Liver (tissue), 9 donors: Measurements from ENCODE around the gene PES1. TPM values are rescaled to one million over a fixed set of nuclear protein-coding genes. Genes with fewer than 3 reads are reported as not detected.

Experiments used
- DNase-seq: peaks from one replicate; pipeline ENCODE4 v3.0.0-alpha.2; 2017; ENCODE audit warnings: low spot score
- H3K27ac ChIP-seq, 2 donors: one replicate each; pipeline ENCODE4 v1.7.0; 2013; ENCODE audit warnings: inconsistent platforms in 2 of 2, low read length in 2 of 2, control low read depth in 1 of 2, low read depth in 1 of 2, mild to moderate bottlenecking in 1 of 2
- H3K27me3 ChIP-seq, 4 donors: one replicate each; pipeline versions ENCODE4 v1.6.1 to v1.7.0; 2013; ENCODE audit warnings: low read length in 3 of 4, inconsistent platforms in 1 of 4, mild to moderate bottlenecking in 1 of 4, moderate library complexity in 1 of 4; ENCODE audit not compliant: control insufficient read depth in 4 of 4, insufficient read depth in 4 of 4
- H3K36me3 ChIP-seq, 4 donors: one replicate each; pipeline versions ENCODE4 v1.6.1 to v1.7.0; 2013; ENCODE audit warnings: low read length in 3 of 4, mild to moderate bottlenecking in 3 of 4, low read depth in 1 of 4, moderate library complexity in 1 of 4; ENCODE audit not compliant: control insufficient read depth in 4 of 4, insufficient read depth in 3 of 4
- H3K4me1 ChIP-seq, 4 donors: one replicate each; pipeline versions ENCODE4 v1.6.1 to v1.7.0; 2013; ENCODE audit warnings: low read length in 3 of 4, mild to moderate bottlenecking in 3 of 4, moderate library complexity in 1 of 4; ENCODE audit not compliant: control insufficient read depth in 4 of 4, insufficient read depth in 4 of 4
- H3K4me3 ChIP-seq, 3 donors: one replicate each; pipeline versions ENCODE4 v1.6.1 to v1.7.0; 2013; ENCODE audit warnings: low read length in 3 of 3, control low read depth in 1 of 3, low read depth in 1 of 3, mild to moderate bottlenecking in 1 of 3
- H3K9ac ChIP-seq, 2 donors: one replicate each; pipeline ENCODE4 v1.7.0; 2013; ENCODE audit warnings: low read length in 2 of 2, mild to moderate bottlenecking in 2 of 2, moderate library complexity in 2 of 2, control low read depth in 1 of 2, low read depth in 1 of 2
- H3K9me3 ChIP-seq, 4 donors: one replicate each; pipeline versions ENCODE4 v1.6.1 to v1.7.0; 2013; ENCODE audit warnings: low read length in 3 of 4; ENCODE audit not compliant: control insufficient read depth in 4 of 4
- EGR1 ChIP-seq, 2 donors: IDR thresholded peaks; 2 replicates each; pipeline ENCODE4 v1.6.1; 2016 to 2018; ENCODE audit warnings: antibody characterized with exemption in 2 of 2, low read depth in 2 of 2
- FOXA1 ChIP-seq: IDR thresholded peaks from 2 replicates; pipeline ENCODE4 v1.6.1; 2016; ENCODE audit warnings: antibody characterized with exemption
- FOXA2 ChIP-seq: IDR thresholded peaks from 2 replicates; pipeline ENCODE4 v1.6.1; 2016; ENCODE audit warnings: antibody characterized with exemption
- HNF4A ChIP-seq, 2 donors: conservative IDR thresholded peaks; 2 replicates each; pipeline ENCODE4 v1.6.1; 2016; ENCODE audit warnings: antibody characterized with exemption in 2 of 2, mild to moderate bottlenecking in 2 of 2
- HNF4G ChIP-seq: IDR thresholded peaks from 2 replicates; pipeline ENCODE4 v1.6.1; 2016; ENCODE audit warnings: antibody characterized with exemption
- JUND ChIP-seq, 2 donors: IDR thresholded peaks; 2 replicates each; pipeline ENCODE4 v1.6.1; 2016; ENCODE audit warnings: antibody characterized with exemption in 2 of 2
- RAD21 ChIP-seq, 2 donors: IDR thresholded peaks; 2 replicates each; pipeline ENCODE4 v1.6.1; 2016; ENCODE audit warnings: antibody characterized with exemption in 2 of 2, mild to moderate bottlenecking in 2 of 2
- RXRA ChIP-seq, 2 donors: IDR thresholded peaks; 2 replicates each; pipeline ENCODE4 v1.6.1; 2017 to 2018; ENCODE audit warnings: antibody characterized with exemption in 2 of 2, mild to moderate bottlenecking in 1 of 2
- SP1 ChIP-seq: IDR thresholded peaks from 2 replicates; pipeline ENCODE4 v1.6.1; 2018; ENCODE audit warnings: antibody characterized with exemption, mild to moderate bottlenecking
- TAF1 ChIP-seq: conservative IDR thresholded peaks from 2 replicates; pipeline ENCODE4 v1.6.1; 2016; ENCODE audit warnings: antibody characterized with exemption, mild to moderate bottlenecking
- YY1 ChIP-seq: IDR thresholded peaks from 2 replicates; pipeline ENCODE4 v1.6.1; 2016; ENCODE audit warnings: antibody characterized with exemption, mild to moderate bottlenecking
- WGBS: extraction: QIAGEN DNeasy Blood & Tissue Kit; methylation state at CpG from one replicate; pipeline ENCODE4 v1.1.7; 2013; 5-methylcytosine and 5-hydroxymethylcytosine counted together
- polyA plus RNA-seq, 2 donors: library from polyadenylated mRNA; stranded (reverse) in 1 of 2; unstranded in 1 of 2; fragments of 200-250 nt in 1 of 2; fragments of >200 nt in 1 of 2; fragmentation: Nextera tagmentation in 1 of 2; extraction: Ambion mirVana in 1 of 2; gene quantifications; one replicate each; pipeline versions ENCODE4 v1.2.1 to v1.2.3, GENCODE V29; 2013 to 2015
- total RNA-seq, 2 donors: library from RNA; depleted of rRNA; stranded (reverse); fragments of >200 nt; gene quantifications; one replicate each; pipeline ENCODE4 v1.2.3, GENCODE V29; 2014
- TF ChIP-seq, protein P1 (sequence below): IDR thresholded peaks from 2 replicates; pipeline ENCODE4 v1.6.1; 2016; ENCODE audit warnings: antibody characterized with exemption
- TF ChIP-seq, protein P2 (sequence below): IDR thresholded peaks from 2 replicates; pipeline ENCODE4 v1.6.1; 2016; ENCODE audit warnings: antibody characterized with exemption, mild to moderate bottlenecking
- TF ChIP-seq, protein P3 (sequence below): IDR thresholded peaks from 2 replicates; pipeline ENCODE4 v1.6.1; 2016; ENCODE audit warnings: antibody characterized with exemption
- TF ChIP-seq, protein P4 (sequence below): IDR thresholded peaks from 2 replicates; pipeline ENCODE4 v1.6.1; 2016; ENCODE audit warnings: antibody characterized with exemption
- TF ChIP-seq, protein P5 (sequence below): fragments of 150-350 bp; IDR thresholded peaks from 2 replicates; pipeline ENCODE4 v1.5.1; 2017; ENCODE audit warnings: improper control_type of control experiment, low read depth, low read length; ENCODE audit not compliant: missing input control
- donor health status: healthy.
- donor health status: healthy.
- donor health status: healthy.
- donor health status: healthy.
- donor health status: healthy.

Gene PES1
- total and polyA plus RNA-seq, 4 donors = 20.0 to 33.1 (median 22.3) TPM

DNA sequence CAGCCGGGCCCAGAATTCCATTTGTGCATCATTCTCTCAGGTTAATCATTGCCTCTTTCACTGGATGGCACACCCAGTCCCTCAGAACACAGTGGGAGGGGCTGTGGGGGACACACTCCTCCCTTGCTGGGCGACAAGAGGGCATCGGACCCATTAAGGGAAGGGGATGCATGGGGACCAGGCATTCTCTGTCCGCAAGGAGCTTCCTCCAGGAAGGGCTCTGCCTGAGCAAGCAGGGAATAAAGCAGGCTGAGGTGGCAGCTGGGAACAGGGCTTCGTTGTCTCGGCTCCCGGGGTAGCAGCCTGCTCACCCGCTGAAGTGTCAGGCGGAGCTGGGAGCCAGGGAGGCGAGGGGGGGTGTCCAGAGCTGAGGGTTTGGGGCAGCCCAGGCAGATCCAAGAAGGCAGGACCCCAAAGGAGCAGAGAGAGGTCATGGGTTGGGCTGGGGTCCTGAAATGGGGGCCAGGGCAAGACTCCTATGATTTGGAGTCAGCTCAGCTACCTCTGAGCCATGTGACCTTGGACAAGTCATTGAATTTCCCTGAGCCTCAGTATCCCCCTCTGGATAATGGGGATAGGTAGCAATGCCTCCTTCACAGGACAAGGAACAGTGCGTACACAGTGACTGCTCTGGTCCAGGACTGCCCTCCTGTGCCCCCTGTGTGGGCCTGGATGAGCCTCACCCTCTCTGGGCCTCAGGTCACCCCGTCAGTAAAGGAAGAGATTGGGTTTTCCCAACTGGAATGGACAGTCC is 18.7 kb downstream of the PES1 start:
- H3K4me1 ChIP-seq = peaks cover 23 to 31% (median 26%) of the 10 kb centered on the region in 4 donors
- peaks cover 5 to 26% (median 14%) of the 10 kb centered on the region in 4 donors for H3K36me3 ChIP-seq
- WGBS = 32% methylated on average over 12 of the region's 12 CpGs
- no peaks in the 10 kb centered on the region for H3K9me3 ChIP-seq
- TF ChIP-seq, protein P1, sequence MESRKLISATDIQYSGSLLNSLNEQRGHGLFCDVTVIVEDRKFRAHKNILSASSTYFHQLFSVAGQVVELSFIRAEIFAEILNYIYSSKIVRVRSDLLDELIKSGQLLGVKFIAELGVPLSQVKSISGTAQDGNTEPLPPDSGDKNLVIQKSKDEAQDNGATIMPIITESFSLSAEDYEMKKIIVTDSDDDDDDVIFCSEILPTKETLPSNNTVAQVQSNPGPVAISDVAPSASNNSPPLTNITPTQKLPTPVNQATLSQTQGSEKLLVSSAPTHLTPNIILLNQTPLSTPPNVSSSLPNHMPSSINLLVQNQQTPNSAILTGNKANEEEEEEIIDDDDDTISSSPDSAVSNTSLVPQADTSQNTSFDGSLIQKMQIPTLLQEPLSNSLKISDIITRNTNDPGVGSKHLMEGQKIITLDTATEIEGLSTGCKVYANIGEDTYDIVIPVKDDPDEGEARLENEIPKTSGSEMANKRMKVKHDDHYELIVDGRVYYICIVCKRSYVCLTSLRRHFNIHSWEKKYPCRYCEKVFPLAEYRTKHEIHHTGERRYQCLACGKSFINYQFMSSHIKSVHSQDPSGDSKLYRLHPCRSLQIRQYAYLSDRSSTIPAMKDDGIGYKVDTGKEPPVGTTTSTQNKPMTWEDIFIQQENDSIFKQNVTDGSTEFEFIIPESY = no peak
- TF ChIP-seq SP1 (no peak), YY1 (no peak), FOXA1 (no peak), RXRA (IDR thresholded peaks at IDR 0.05) (no peak), HNF4G (no peak), RAD21 (IDR thresholded peaks at IDR 0.05) (no peak), TAF1 (no peak), JUND (IDR thresholded peaks at IDR 0.05) (no peak), EGR1 (IDR thresholded peaks at IDR 0.05; ENCODE audit: low read depth in 2 of 2) (no peak), FOXA2 (no peak), HNF4A (conservative IDR thresholded peaks at IDR 0.05) (no peak)
- TF ChIP-seq, protein P2, sequence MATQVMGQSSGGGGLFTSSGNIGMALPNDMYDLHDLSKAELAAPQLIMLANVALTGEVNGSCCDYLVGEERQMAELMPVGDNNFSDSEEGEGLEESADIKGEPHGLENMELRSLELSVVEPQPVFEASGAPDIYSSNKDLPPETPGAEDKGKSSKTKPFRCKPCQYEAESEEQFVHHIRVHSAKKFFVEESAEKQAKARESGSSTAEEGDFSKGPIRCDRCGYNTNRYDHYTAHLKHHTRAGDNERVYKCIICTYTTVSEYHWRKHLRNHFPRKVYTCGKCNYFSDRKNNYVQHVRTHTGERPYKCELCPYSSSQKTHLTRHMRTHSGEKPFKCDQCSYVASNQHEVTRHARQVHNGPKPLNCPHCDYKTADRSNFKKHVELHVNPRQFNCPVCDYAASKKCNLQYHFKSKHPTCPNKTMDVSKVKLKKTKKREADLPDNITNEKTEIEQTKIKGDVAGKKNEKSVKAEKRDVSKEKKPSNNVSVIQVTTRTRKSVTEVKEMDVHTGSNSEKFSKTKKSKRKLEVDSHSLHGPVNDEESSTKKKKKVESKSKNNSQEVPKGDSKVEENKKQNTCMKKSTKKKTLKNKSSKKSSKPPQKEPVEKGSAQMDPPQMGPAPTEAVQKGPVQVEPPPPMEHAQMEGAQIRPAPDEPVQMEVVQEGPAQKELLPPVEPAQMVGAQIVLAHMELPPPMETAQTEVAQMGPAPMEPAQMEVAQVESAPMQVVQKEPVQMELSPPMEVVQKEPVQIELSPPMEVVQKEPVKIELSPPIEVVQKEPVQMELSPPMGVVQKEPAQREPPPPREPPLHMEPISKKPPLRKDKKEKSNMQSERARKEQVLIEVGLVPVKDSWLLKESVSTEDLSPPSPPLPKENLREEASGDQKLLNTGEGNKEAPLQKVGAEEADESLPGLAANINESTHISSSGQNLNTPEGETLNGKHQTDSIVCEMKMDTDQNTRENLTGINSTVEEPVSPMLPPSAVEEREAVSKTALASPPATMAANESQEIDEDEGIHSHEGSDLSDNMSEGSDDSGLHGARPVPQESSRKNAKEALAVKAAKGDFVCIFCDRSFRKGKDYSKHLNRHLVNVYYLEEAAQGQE = no peak
- TF ChIP-seq, protein P3, sequence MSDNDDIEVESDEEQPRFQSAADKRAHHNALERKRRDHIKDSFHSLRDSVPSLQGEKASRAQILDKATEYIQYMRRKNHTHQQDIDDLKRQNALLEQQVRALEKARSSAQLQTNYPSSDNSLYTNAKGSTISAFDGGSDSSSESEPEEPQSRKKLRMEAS = no peak
- TF ChIP-seq, protein P4, sequence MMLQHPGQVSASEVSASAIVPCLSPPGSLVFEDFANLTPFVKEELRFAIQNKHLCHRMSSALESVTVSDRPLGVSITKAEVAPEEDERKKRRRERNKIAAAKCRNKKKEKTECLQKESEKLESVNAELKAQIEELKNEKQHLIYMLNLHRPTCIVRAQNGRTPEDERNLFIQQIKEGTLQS = no peak
- TF ChIP-seq, protein P5, sequence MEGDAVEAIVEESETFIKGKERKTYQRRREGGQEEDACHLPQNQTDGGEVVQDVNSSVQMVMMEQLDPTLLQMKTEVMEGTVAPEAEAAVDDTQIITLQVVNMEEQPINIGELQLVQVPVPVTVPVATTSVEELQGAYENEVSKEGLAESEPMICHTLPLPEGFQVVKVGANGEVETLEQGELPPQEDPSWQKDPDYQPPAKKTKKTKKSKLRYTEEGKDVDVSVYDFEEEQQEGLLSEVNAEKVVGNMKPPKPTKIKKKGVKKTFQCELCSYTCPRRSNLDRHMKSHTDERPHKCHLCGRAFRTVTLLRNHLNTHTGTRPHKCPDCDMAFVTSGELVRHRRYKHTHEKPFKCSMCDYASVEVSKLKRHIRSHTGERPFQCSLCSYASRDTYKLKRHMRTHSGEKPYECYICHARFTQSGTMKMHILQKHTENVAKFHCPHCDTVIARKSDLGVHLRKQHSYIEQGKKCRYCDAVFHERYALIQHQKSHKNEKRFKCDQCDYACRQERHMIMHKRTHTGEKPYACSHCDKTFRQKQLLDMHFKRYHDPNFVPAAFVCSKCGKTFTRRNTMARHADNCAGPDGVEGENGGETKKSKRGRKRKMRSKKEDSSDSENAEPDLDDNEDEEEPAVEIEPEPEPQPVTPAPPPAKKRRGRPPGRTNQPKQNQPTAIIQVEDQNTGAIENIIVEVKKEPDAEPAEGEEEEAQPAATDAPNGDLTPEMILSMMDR = no peak
- H3K4me3 ChIP-seq = no peak overlapping the region
- no peak overlapping the region for H3K27ac ChIP-seq
- no peak for DNase-seq
- H3K27me3 ChIP-seq = no peaks in the 10 kb centered on the region
- H3K9ac ChIP-seq = no peak overlapping the region
